H1 (cell line): ENCODE results near the gene STAC. TPM values are rescaled to one million over a fixed set of nuclear protein-coding genes. Genes with fewer than 3 reads are reported as not detected.

Experiments
- CHD7 ChIP-seq: fragments of 300-600 bp; sonication (generic); IDR thresholded peaks from 2 replicates; pipeline ENCODE4 v1.7.1; 2012; ENCODE audit warnings: low read length, moderate library complexity, mild to moderate bottlenecking, inconsistent platforms; ENCODE audit not compliant: insufficient replicate concordance
- KDM5A ChIP-seq: fragments of 200-600 bp; IDR thresholded peaks from 2 replicates; pipeline ENCODE4 v1.7.1; 2012; ENCODE audit warnings: mild to moderate bottlenecking, low read length, inconsistent platforms, mixed read lengths
- SP1 ChIP-seq: IDR thresholded peaks from 2 replicates; pipeline ENCODE4 v1.6.1; 2011; ENCODE audit warnings: low read depth, low read length
- polyA plus RNA-seq, 7 experiments: library from polyadenylated mRNA; depleted of rRNA in 3 of 7; stranded (reverse) in 5 of 7; unstranded in 2 of 7; fragments of >200 nt in 5 of 7; fragments of 200-250 nt in 2 of 7; gene quantifications; 1 replicate in 5 of 7; 2 replicates in 1 of 7; 4 replicates in 1 of 7; pipeline versions ENCODE4 v1.2.1 to v1.2.3, GENCODE V29; 2011 to 2013; ENCODE audit warnings: missing spikeins in 2 of 7, mixed read lengths in 2 of 7
- total RNA-seq: library from RNA; stranded (reverse); fragmentation: NEBNext Ultra II Directional; extraction: Animal tissue kit (Norgen Biotek cat#: 25700); gene quantifications from 2 replicates; pipeline ENCODE4 v1.2.1, GENCODE V29; 2021

STAC gene
- total and polyA plus RNA-seq, 2 of the 8 experiments (the other 6 are each of a cell fraction or from before 2014, with no cell fraction given) = 8.0 to 18.1 TPM

- no peak for TF ChIP-seq CHD7
- TF ChIP-seq KDM5A = no peak
- no peak for TF ChIP-seq SP1
These were observed 107.3 kb downstream of the STAC start (continued) for GRCh38 chr3:36487616-36488015.
